CD14-positive monocyte (primary cell): Measurements from ENCODE around the gene PRTFDC1. TPM values are rescaled to one million over a fixed set of nuclear protein-coding genes. Genes with fewer than 3 reads are reported as not detected.

Experiments
- DNase-seq, 3 donors: peaks; one replicate each; pipeline ENCODE4 v3.0.0-alpha.2; 2011 to 2022
- H2AFZ ChIP-seq: 2 replicates; pipeline ENCODE4 v1.6.0; 2012; ENCODE audit warnings: mild to moderate bottlenecking, low read depth, low read length, inconsistent platforms; ENCODE audit not compliant: insufficient read depth, poor library complexity, severe bottlenecking
- H3K27ac ChIP-seq, 2 donors: 1 replicate in 1 of 2; 2 replicates in 1 of 2; pipeline ENCODE4 v1.5.1; 2012 to 2013; ENCODE audit warnings: low read length in 2 of 2, control low read depth in 1 of 2, inconsistent platforms in 1 of 2, low read depth in 1 of 2, mild to moderate bottlenecking in 1 of 2
- H3K27me3 ChIP-seq, 2 donors: one replicate each; pipeline versions ENCODE4 v1.6.0 to v1.6.1; 2011 to 2013; ENCODE audit warnings: low read length in 2 of 2; ENCODE audit not compliant: control insufficient read depth in 2 of 2, insufficient read depth in 2 of 2
- H3K36me3 ChIP-seq, 2 donors: replicated peaks in 1 of 2; 1 replicate in 1 of 2; 2 replicates in 1 of 2; pipeline versions ENCODE4 v1.5.1 to v1.6.1; 2012 to 2013; ENCODE audit warnings: low read length in 2 of 2, control low read depth in 1 of 2, inconsistent platforms in 1 of 2, mild to moderate bottlenecking in 1 of 2; ENCODE audit not compliant: insufficient read depth in 2 of 2, control insufficient read depth in 1 of 2
- H3K4me1 ChIP-seq, 2 donors: 1 replicate in 1 of 2; 2 replicates in 1 of 2; pipeline versions ENCODE4 v1.5.1 to v1.6.1; 2012 to 2013; ENCODE audit warnings: low read length in 2 of 2, control low read depth in 1 of 2, inconsistent platforms in 1 of 2, mild to moderate bottlenecking in 1 of 2, moderate library complexity in 1 of 2; ENCODE audit not compliant: insufficient read depth in 2 of 2, control insufficient read depth in 1 of 2
- H3K4me2 ChIP-seq: replicated peaks from 2 replicates; pipeline ENCODE3; 2012; ENCODE audit warnings: low read length, moderate library complexity, mild to moderate bottlenecking; ENCODE audit not compliant: poor library complexity, severe bottlenecking; ENCODE audit errors: extremely low read depth
- H3K4me3 ChIP-seq, 3 experiments: fragments of 200-600 bp in 1 of 3; sonication (generic) in 1 of 3; replicated peaks in 1 of 3; 1 replicate in 2 of 3; 2 replicates in 1 of 3; pipeline ENCODE4 v1.5.1; 2011 to 2013; ENCODE audit warnings: low read length in 3 of 3, mild to moderate bottlenecking in 3 of 3, control low read depth in 2 of 3, low read depth in 2 of 3, inconsistent platforms in 1 of 3, moderate library complexity in 1 of 3
- H3K79me2 ChIP-seq: 2 replicates; pipeline ENCODE4 v1.6.0; 2012; ENCODE audit warnings: mild to moderate bottlenecking, control low read depth, inconsistent platforms, low read length, moderate library complexity; ENCODE audit not compliant: insufficient read depth
- H3K9ac ChIP-seq: 2 replicates; pipeline ENCODE4 v1.6.0; 2017; ENCODE audit warnings: low read length, mild to moderate bottlenecking; ENCODE audit not compliant: insufficient read depth, poor library complexity, severe bottlenecking
- H3K9me3 ChIP-seq, 2 donors: replicated peaks in 1 of 2; 1 replicate in 1 of 2; 2 replicates in 1 of 2; pipeline versions ENCODE4 v1.5.1 to v1.6.1; 2012 to 2013; ENCODE audit warnings: low read length in 2 of 2, control low read depth in 1 of 2; ENCODE audit not compliant: control insufficient read depth in 1 of 2, insufficient read depth in 1 of 2
- H4K20me1 ChIP-seq: 2 replicates; pipeline ENCODE4 v1.6.0; 2012; ENCODE audit warnings: mild to moderate bottlenecking, low read length, control low read depth, moderate library complexity; ENCODE audit not compliant: insufficient read depth
- H3K27ac Mint-ChIP-seq, 7 donors: one replicate each; pipeline ENCODE4 v1.8.0; 2020; ENCODE audit warnings: mild to moderate bottlenecking in 7 of 7, mixed read lengths in 7 of 7, moderate library complexity in 6 of 7, inconsistent platforms in 2 of 7
- H3K27me3 Mint-ChIP-seq, 3 donors: one replicate each; pipeline ENCODE4 v1.8.0; 2021 to 2022; ENCODE audit warnings: low read depth in 3 of 3, mild to moderate bottlenecking in 3 of 3, mixed read lengths in 3 of 3, moderate library complexity in 3 of 3, inconsistent platforms in 1 of 3
- H3K36me3 Mint-ChIP-seq, 2 donors: one replicate each; pipeline ENCODE4 v1.8.0; 2020; ENCODE audit warnings: mixed read lengths in 2 of 2, inconsistent platforms in 1 of 2, mild to moderate bottlenecking in 1 of 2
- H3K4me1 Mint-ChIP-seq: one replicate; pipeline ENCODE4 v1.8.0; 2020; ENCODE audit warnings: mild to moderate bottlenecking, mixed read lengths
- H3K4me3 Mint-ChIP-seq, 2 donors: one replicate each; pipeline ENCODE4 v1.8.0; 2020; ENCODE audit warnings: mild to moderate bottlenecking in 2 of 2, mixed read lengths in 2 of 2, moderate library complexity in 1 of 2
- H3K9me3 Mint-ChIP-seq, 7 donors: one replicate each; pipeline ENCODE4 v1.8.0; 2020 to 2022; ENCODE audit warnings: mixed read lengths in 7 of 7, mild to moderate bottlenecking in 6 of 7, moderate library complexity in 6 of 7, inconsistent platforms in 2 of 7
- CTCF ChIP-seq: fragments of 200-600 bp; IDR thresholded peaks from one replicate; pipeline ENCODE4 v1.8.0; 2022; ENCODE audit warnings: antibody characterized with exemption, mild to moderate bottlenecking
- WGBS: methylation state at CpG from one replicate; pipeline ENCODE4 v1.1.5; 2013; ENCODE audit warnings: missing lambda C conversion rate; ENCODE audit not compliant: insufficient coverage; 5-methylcytosine and 5-hydroxymethylcytosine counted together
- intact Hi-C, 2 donors: fragments of 100-400 bp; cut with micrococcal nuclease; formaldehyde crosslinking; loops; one replicate each; pipeline versions ENCODE4 v1.15.0 to v1.15.1; 2023
- polyA plus RNA-seq, 3 donors: library from polyadenylated mRNA; depleted of rRNA in 1 of 3; unstranded in 2 of 3; stranded (reverse) in 1 of 3; fragments of 300-500 nt in 2 of 3; fragments of >200 nt in 1 of 3; fragmentation: Illumina TruSeq in 2 of 3; gene quantifications; 1 replicate in 2 of 3; 2 replicates in 1 of 3; pipeline ENCODE4 v1.2.3, GENCODE V29; 2012 to 2021

Gene PRTFDC1
- polyA plus RNA-seq, 3 donors, result not detected

- Mint-ChIP-seq H3K36me3 (no peaks in the 10 kb centered on the region), H3K27ac (no peak overlapping the region), H3K9me3 (peaks cover 0 to 2% (median 0%) of the 10 kb centered on the region in 7 donors), H3K4me1 (no peaks in the 10 kb centered on the region), H3K27me3 (peaks cover 0 to 3% (median 2%) of the 10 kb centered on the region in 3 donors), H3K4me3 (no peak overlapping the region)
- Histone ChIP-seq H3K4me2 (no peak overlapping the region), H3K79me2 (no peaks in the 10 kb centered on the region), H3K27me3 (no peaks in the 10 kb centered on the region), H3K4me3 (no peak overlapping the region), H4K20me1 (no peaks in the 10 kb centered on the region), H3K9ac (no peak overlapping the region), H3K36me3 (no peaks in the 10 kb centered on the region), H3K4me1 (no peaks in the 10 kb centered on the region), H2AFZ (no peak overlapping the region), H3K9me3 (no peaks in the 10 kb centered on the region), H3K27ac (no peak overlapping the region)
- 96% methylated on average over 8 of the region's 11 CpGs for WGBS
- DNase-seq, result no peak
- TF ChIP-seq CTCF, result no peak
- intact Hi-C loops, result no loop called here
These were observed 7.7 kb downstream of the PRTFDC1 start for GRCh38 chr10:24944512-24945255.

GRCh38 chr10:24938525-24938924 lies 13.9 kb downstream of the PRTFDC1 start:
- H3K27ac Mint-ChIP-seq, result no peak overlapping the region
- H3K9me3 Mint-ChIP-seq, result peaks cover 0 to 2% (median 0%) of the 10 kb centered on the region in 7 donors
- Histone ChIP-seq H3K9me3 (no peaks in the 10 kb centered on the region), H3K36me3 (no peaks in the 10 kb centered on the region), H4K20me1 (no peaks in the 10 kb centered on the region), H3K4me1 (no peaks in the 10 kb centered on the region), H3K79me2 (no peaks in the 10 kb centered on the region), H2AFZ (no peak overlapping the region), H3K9ac (no peak overlapping the region), H3K27me3 (no peaks in the 10 kb centered on the region), H3K4me3 (no peak overlapping the region), H3K27ac (no peak overlapping the region), H3K4me2 (no peak overlapping the region)
- DNase-seq, result no peak
- intact Hi-C loops, result no loop called here
- 100% methylated on average over 1 of the region's 2 CpGs for WGBS
- no peaks in the 10 kb centered on the region for H3K4me1 Mint-ChIP-seq
- H3K36me3 Mint-ChIP-seq, result no peaks in the 10 kb centered on the region
- H3K4me3 Mint-ChIP-seq, result no peak overlapping the region
- H3K27me3 Mint-ChIP-seq, result no peaks in the 10 kb centered on the region
- TF ChIP-seq CTCF, result no peak
